A549 (cell line): ENCODE results near the gene PPP1R9A. TPM values are rescaled to one million over a fixed set of nuclear protein-coding genes. Genes with fewer than 3 reads are reported as not detected.

Experiments
- ATAC-seq, 2 experiments: fragments of 200-7000 bp in 1 of 2; fragments of >200 bp in 1 of 2; cut with Nextera tagmentation in 1 of 2; cut with Tn5 transposase in 1 of 2; 3 replicates each; pipeline versions ENCODE4 v1.8.0 to v1.9.1; 2018 to 2020; ENCODE audit warnings: mild to moderate bottlenecking in 1 of 2, moderate library complexity in 1 of 2
- CTCF ChIA-PET: fragments of 300-600 bp; sonication (Branson Sonifier 250); formaldehyde crosslinking; extraction: SDS; loops from one replicate; lab custom pipeline; 2021; ENCODE audit warnings: antibody characterized with exemption, inconsistent platforms; lab: Yijun Ruan, JAX
- POLR2A ChIA-PET: fragments of 350-600 bp; formaldehyde crosslinking; extraction: SDS; loops from one replicate; lab custom pipeline; 2021; ENCODE audit warnings: antibody characterized with exemption, inconsistent platforms; lab: Yijun Ruan, JAX
- DNase-seq, 2 experiments: peaks; one replicate each; pipeline versions ENCODE4 v3.0.0 to v3.0.0-alpha.2; 2011 to 2016; ENCODE audit warnings: low read depth in 1 of 2, low spot score in 1 of 2
- FAIRE-seq: peaks from 2 replicates; lab custom pipeline; 2011; peaks lifted over from hg19 to GRCh38; lab: Jason Lieb, UNC
- H3K27ac ChIP-seq, 2 experiments: fragments of >200 bp; sonication (Bioruptor Twin); formaldehyde crosslinking; 3 replicates each; pipeline ENCODE4 v1.5.1; 2016 to 2017
- H3K4me1 ChIP-seq: fragments of >200 bp; sonication (Bioruptor Twin); formaldehyde crosslinking; 3 replicates; pipeline ENCODE4 v1.6.1; 2016
- H3K4me2 ChIP-seq: fragments of >200 bp; sonication (Bioruptor Twin); formaldehyde crosslinking; 3 replicates; pipeline ENCODE4 v1.6.1; 2016
- H3K4me3 ChIP-seq: fragments of >200 bp; sonication (Bioruptor Twin); formaldehyde crosslinking; 3 replicates; pipeline ENCODE4 v1.5.1; 2016
- H3K9me3 ChIP-seq: fragments of >200 bp; sonication (Bioruptor Twin); formaldehyde crosslinking; 3 replicates; pipeline ENCODE4 v1.6.1; 2016
- ATOH8 ChIP-seq: fragments of 250-450 bp; sonication (Bioruptor Pico); IDR thresholded peaks from 2 replicates; pipeline ENCODE4 v1.5.0; 2020; ENCODE audit warnings: low read depth, mild to moderate bottlenecking, moderate library complexity
- CBX2 ChIP-seq: fragments of 200-600 bp; sonication (generic); IDR thresholded peaks from 2 replicates; pipeline ENCODE4 v1.6.1; 2016; ENCODE audit warnings: low read depth, mild to moderate bottlenecking, borderline replicate concordance
- CBX8 ChIP-seq: fragments of 200-600 bp; sonication (generic); IDR thresholded peaks from 2 replicates; pipeline ENCODE4 v1.6.1; 2016
- CHD4 ChIP-seq: fragments of 200-600 bp; sonication (generic); IDR thresholded peaks from 2 replicates; pipeline ENCODE4 v1.6.1; 2016; ENCODE audit warnings: antibody characterized with exemption, mild to moderate bottlenecking, borderline replicate concordance
- EHMT2 ChIP-seq: fragments of 200-600 bp; sonication (generic); IDR thresholded peaks from 2 replicates; pipeline ENCODE4 v1.6.1; 2016; ENCODE audit warnings: antibody characterized with exemption, low read depth, mild to moderate bottlenecking, moderate library complexity
- ELK1 ChIP-seq: fragments of 150-350 bp; IDR thresholded peaks from 2 replicates; pipeline ENCODE4 v1.6.1; 2014; ENCODE audit warnings: low read depth, mild to moderate bottlenecking, low read length
- FOSL2 ChIP-seq, 2 experiments: fragments of 450-650 bp in 1 of 2; fragments of >200 bp in 1 of 2; sonication (Bioruptor Twin) in 1 of 2; formaldehyde crosslinking; IDR thresholded peaks; 2 replicates each; pipeline versions ENCODE4 v1.5.0 to v1.6.1; 2016 to 2020; ENCODE audit warnings: mild to moderate bottlenecking in 1 of 2, moderate library complexity in 1 of 2
- GATA3 ChIP-seq: IDR thresholded peaks from 2 replicates; pipeline ENCODE4 v1.6.1; 2012; ENCODE audit warnings: borderline replicate concordance
- HEYL ChIP-seq: fragments of 250-450 bp; sonication (Bioruptor Pico); IDR thresholded peaks from 2 replicates; pipeline ENCODE4 v1.8.0; 2021; ENCODE audit warnings: mild to moderate bottlenecking, moderate library complexity
- MAFK ChIP-seq: fragments of 450-650 bp; IDR thresholded peaks from 2 replicates; pipeline ENCODE4 v1.6.1; 2014; ENCODE audit not compliant: partially characterized antibody
- MAX ChIP-seq: IDR thresholded peaks from 2 replicates; pipeline ENCODE4 v1.6.1; 2012
- NPAS2 ChIP-seq: fragments of 250-450 bp; sonication (Bioruptor Pico); IDR thresholded peaks from 2 replicates; pipeline ENCODE4 v1.8.0; 2022; ENCODE audit warnings: mild to moderate bottlenecking, moderate library complexity, borderline replicate concordance
- RAD21 ChIP-seq, 2 experiments: fragments of >200 bp in 1 of 2; sonication (Bioruptor Twin) in 1 of 2; formaldehyde crosslinking in 1 of 2; IDR thresholded peaks in 1 of 2; conservative IDR thresholded peaks in 1 of 2; 2 replicates in 1 of 2; 3 replicates in 1 of 2; pipeline ENCODE4 v1.6.1; 2012 to 2018; ENCODE audit warnings: inconsistent platforms in 1 of 2
- RARB ChIP-seq: fragments of 250-450 bp; sonication (Bioruptor Pico); IDR thresholded peaks from 2 replicates; pipeline ENCODE4 v1.8.0; 2021; ENCODE audit warnings: mild to moderate bottlenecking, moderate library complexity
- RNF2 ChIP-seq: fragments of 200-600 bp; sonication (generic); IDR thresholded peaks from 2 replicates; pipeline ENCODE4 v1.6.1; 2016; ENCODE audit warnings: low read depth, mild to moderate bottlenecking, antibody characterized with exemption, moderate library complexity, borderline replicate concordance
- SMC3 ChIP-seq: fragments of >200 bp; sonication (Bioruptor Twin); formaldehyde crosslinking; IDR thresholded peaks from 3 replicates; pipeline ENCODE4 v1.6.1; 2018; ENCODE audit warnings: inconsistent platforms
- ZC3H11A ChIP-seq: fragments of 450-650 bp; IDR thresholded peaks from 2 replicates; pipeline ENCODE4 v1.6.1; 2014; ENCODE audit warnings: antibody characterized with exemption, mild to moderate bottlenecking
- ZSCAN20 ChIP-seq: fragments of 250-450 bp; sonication (Bioruptor Pico); IDR thresholded peaks from 2 replicates; pipeline ENCODE4 v1.8.0; 2022; ENCODE audit warnings: mild to moderate bottlenecking, moderate library complexity
- WGBS: methylation state at CpG from one replicate; pipeline ENCODE4 v1.1.6; 2017; ENCODE audit errors: missing lambda C conversion rate; 5-methylcytosine and 5-hydroxymethylcytosine counted together
- polyA plus RNA-seq, 4 experiments: library from polyadenylated mRNA; depleted of rRNA in 3 of 4; stranded (reverse); fragments of >200 nt; fragmentation: RNase III in 1 of 4; extraction: RNeasy Plus Mini Kit Qiagen cat#74134 plus additional on column Dnase treatment in 1 of 4; gene quantifications; 2 replicates in 3 of 4; 3 replicates in 1 of 4; pipeline ENCODE4 v1.2.3, GENCODE V29; 2011 to 2017
- TF ChIP-seq, protein P1 (sequence below): IDR thresholded peaks from 2 replicates; pipeline ENCODE4 v1.6.1; 2012; ENCODE audit warnings: low read depth, borderline replicate concordance
- TF ChIP-seq, protein P2 (sequence below): IDR thresholded peaks from 2 replicates; pipeline ENCODE4 v1.6.1; 2012

PPP1R9A gene
- polyA plus RNA-seq, 2 of the 4 experiments (the other 2 are of a cell fraction), result 5.0 to 18.7 TPM

DNA sequence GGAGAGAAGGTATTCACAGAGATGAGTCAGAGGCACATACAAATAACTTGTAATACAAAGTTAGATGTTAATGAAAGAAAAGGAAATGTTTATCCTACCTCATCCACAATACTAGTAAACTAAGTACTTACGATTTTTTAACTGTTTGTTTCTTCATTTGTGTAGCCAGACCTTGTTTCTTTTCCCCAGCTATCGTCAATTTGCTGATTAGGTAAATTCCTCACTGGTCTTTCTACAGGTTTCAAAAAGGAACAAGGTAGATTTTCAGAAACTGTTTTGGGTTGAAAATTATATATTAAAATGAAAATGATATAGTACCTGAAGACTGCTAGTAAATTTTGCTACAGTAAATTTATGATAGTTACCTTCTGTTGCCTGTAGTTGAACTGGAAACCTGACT is 360.4 kb downstream of the PPP1R9A start:
- peaks cover 61% of the 10 kb centered on the region for H3K4me1 ChIP-seq
- FAIRE-seq (no peak), DNase-seq (peak in 1 of 2 experiments; percentile 20), ATAC-seq (no peak)
- H3K27ac ChIP-seq, result peak overlapping the region; percentile 97 to 100
- no peaks in the 10 kb centered on the region for H3K9me3 ChIP-seq
- TF ChIP-seq ZC3H11A (no peak), SMC3 (no peak), CBX8 (no peak), GATA3 (no peak), EHMT2 (no peak), MAFK (peak; percentile 87), ELK1 (no peak), FOSL2 (IDR thresholded peaks at IDR 0.05) (no peak), FOSL2 (CRISPR knock-in tag; IDR thresholded peaks at IDR 0.05) (peak; percentile 20; the same call in 1 of the 2 replicates), MAX (no peak), ATOH8 (CRISPR knock-in tag) (no peak), CHD4 (no peak), ZSCAN20 (no peak), RNF2 (no peak), HEYL (no peak)
- TF ChIP-seq, protein P1, sequence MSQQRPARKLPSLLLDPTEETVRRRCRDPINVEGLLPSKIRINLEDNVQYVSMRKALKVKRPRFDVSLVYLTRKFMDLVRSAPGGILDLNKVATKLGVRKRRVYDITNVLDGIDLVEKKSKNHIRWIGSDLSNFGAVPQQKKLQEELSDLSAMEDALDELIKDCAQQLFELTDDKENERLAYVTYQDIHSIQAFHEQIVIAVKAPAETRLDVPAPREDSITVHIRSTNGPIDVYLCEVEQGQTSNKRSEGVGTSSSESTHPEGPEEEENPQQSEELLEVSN, result no peak
- 26% methylated on average over 2 of the region's 2 CpGs for WGBS
- peak overlapping the region; percentile 66 for H3K4me2 ChIP-seq
- CTCF ChIA-PET, result interaction anchor here (0.6 kb wide), 1 partner anchor 805 kb away, joined by 5 read pairs; no protein-coding TSS in a partner anchor
- H3K4me3 ChIP-seq, result no peak overlapping the region
- POLR2A ChIA-PET, result no interaction called here

GRCh38 chr7:95269640-95270039 is 362.2 kb downstream of the PPP1R9A start:
- FAIRE-seq (no peak), ATAC-seq (no peak), DNase-seq (no peak)
- Histone ChIP-seq H3K4me2 (no peak overlapping the region), H3K27ac (no peak overlapping the region), H3K4me3 (no peak overlapping the region), H3K4me1 (peaks cover 50% of the 10 kb centered on the region), H3K9me3 (no peaks in the 10 kb centered on the region)
- CTCF ChIA-PET, result interaction anchor here (1.0 to 1.5 kb wide), 2 partner anchors 126 to 208 kb away, joined by 3 to 5 read pairs; partner anchors contain the start of gene PON3
- no peak for TF ChIP-seq NPAS2 (CRISPR knock-in tag)
- no peak for TF ChIP-seq ELK1
- TF ChIP-seq EHMT2, result no peak
- TF ChIP-seq, protein P2, sequence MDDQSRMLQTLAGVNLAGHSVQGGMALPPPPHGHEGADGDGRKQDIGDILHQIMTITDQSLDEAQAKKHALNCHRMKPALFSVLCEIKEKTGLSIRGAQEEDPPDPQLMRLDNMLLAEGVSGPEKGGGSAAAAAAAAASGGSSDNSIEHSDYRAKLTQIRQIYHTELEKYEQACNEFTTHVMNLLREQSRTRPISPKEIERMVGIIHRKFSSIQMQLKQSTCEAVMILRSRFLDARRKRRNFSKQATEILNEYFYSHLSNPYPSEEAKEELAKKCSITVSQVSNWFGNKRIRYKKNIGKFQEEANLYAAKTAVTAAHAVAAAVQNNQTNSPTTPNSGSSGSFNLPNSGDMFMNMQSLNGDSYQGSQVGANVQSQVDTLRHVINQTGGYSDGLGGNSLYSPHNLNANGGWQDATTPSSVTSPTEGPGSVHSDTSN, result no peak
- no peak for TF ChIP-seq ZC3H11A
- POLR2A ChIA-PET, result no interaction called here
- WGBS, result 93% methylated on average over 5 of the region's 5 CpGs

DNA sequence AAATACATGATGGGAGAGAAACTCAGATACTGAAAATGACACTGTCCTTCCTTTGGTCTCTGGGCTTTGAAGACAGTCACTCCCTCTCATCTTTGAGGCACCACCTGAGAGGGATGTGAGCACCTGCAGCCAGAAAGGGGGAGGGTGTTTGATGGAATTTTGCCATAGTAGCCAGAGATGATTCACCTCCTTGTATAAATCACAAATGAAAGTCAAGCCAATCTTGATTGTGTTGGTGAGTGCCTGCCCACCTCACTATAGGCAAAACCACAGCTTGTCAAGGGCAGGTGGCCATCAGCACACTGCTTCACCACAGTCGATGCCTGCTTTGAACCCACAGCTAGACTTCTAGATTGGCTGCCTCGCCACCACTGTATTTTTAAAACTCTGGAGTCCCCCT is 368.7 kb downstream of the PPP1R9A start:
- ATAC-seq (no peak; a peak in 1 of 6 replicates), DNase-seq (no peak), FAIRE-seq (no peak)
- H3K9me3 ChIP-seq, result no peaks in the 10 kb centered on the region
- H3K4me1 ChIP-seq, result peaks cover 28% of the 10 kb centered on the region
- no peak overlapping the region for H3K4me3 ChIP-seq
- no peak for TF ChIP-seq RARB
- TF ChIP-seq RAD21 (conservative IDR thresholded peaks at IDR 0.05 in 1 of 2, IDR thresholded peaks at IDR 0.05 in 1 of 2), result no peak
- no peak for TF ChIP-seq CBX2
- WGBS, result 94% methylated on average over 2 of the region's 2 CpGs
- H3K27ac ChIP-seq, result peak overlapping the region in 1 of 2 experiments; percentile 36; a peak in 1 of 6 replicates
- POLR2A ChIA-PET, result no interaction called here
- CTCF ChIA-PET, result interaction anchor here (1.3 to 2.7 kb wide), 3 partner anchors 10 to 120 kb away, joined by 3 to 7 read pairs (median 7); partner anchors contain the start of gene PON3
- H3K4me2 ChIP-seq, result 0 out of 3 replicates have a peak overlapping the region, but pooled peaks have one; percentile 4
